ENCODE data around the gene TMEM213. TPM values are rescaled to one million over a fixed set of nuclear protein-coding genes. Genes with fewer than 3 reads are reported as not detected.

The TMEM213 gene
- total RNA-seq, 2 donors from 2014 or later: not detected

DNA sequence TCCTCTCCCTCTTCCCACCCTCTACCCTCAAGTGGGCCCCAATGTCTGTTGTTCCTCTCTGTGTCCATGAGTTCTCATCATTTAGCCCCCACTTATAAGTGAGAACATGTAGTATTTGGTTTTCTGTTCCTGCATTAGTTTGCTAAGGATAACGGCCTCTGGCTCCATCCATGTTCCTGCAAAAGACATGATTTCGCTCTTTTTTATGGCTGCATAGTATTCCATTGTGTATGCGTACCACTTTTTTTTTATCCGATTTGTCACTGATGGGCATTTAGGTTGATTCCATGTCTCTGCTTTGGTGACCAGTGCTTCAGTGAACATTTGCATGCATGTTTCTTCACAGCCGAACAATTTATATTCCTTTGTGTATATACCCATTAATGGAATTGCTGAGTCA lies 51.9 kb downstream of the TMEM213 start:
- DNase-seq (ENCODE audit: low spot score) (no peak), ATAC-seq (ENCODE audit: insufficient number of reproducible peaks, low FRiP score, low read depth) (no peak)
- Histone ChIP-seq H3K36me3 (no peaks in the 10 kb centered on the region), H3K9me3 (no peaks in the 10 kb centered on the region), H3K4me1 (ENCODE audit: control insufficient read depth in 1 of 2, low read depth in 2 of 2) (no peaks in the 10 kb centered on the region), H3K27me3 (replicated peaks; ENCODE audit: insufficient read depth) (no peaks in the 10 kb centered on the region), H3K4me3 (no peak overlapping the region), H3K27ac (no peak overlapping the region)
- TF ChIP-seq, protein P1, sequence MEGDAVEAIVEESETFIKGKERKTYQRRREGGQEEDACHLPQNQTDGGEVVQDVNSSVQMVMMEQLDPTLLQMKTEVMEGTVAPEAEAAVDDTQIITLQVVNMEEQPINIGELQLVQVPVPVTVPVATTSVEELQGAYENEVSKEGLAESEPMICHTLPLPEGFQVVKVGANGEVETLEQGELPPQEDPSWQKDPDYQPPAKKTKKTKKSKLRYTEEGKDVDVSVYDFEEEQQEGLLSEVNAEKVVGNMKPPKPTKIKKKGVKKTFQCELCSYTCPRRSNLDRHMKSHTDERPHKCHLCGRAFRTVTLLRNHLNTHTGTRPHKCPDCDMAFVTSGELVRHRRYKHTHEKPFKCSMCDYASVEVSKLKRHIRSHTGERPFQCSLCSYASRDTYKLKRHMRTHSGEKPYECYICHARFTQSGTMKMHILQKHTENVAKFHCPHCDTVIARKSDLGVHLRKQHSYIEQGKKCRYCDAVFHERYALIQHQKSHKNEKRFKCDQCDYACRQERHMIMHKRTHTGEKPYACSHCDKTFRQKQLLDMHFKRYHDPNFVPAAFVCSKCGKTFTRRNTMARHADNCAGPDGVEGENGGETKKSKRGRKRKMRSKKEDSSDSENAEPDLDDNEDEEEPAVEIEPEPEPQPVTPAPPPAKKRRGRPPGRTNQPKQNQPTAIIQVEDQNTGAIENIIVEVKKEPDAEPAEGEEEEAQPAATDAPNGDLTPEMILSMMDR (IDR thresholded peaks at IDR 0.05): no peak

DNA sequence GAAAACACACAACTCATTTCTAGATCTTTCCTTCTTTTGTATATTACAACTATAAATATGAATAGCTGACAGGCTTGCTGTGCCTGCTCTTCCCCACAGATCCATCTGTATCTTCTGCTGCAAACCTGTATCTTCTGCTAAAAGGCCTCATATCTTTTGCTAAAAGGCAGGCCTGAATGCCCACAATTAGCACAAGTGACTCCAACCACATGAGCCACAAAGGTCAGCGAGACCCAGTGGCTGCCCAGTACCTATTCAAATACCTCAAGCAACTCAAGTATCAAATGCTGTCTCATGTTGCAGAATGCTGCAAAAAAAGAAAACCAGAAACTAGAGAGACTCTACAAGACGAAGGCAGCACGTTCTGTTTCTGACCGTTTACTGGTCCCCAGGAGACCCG lies 54.7 kb downstream of the TMEM213 start:
- Histone ChIP-seq H3K4me1 (ENCODE audit: control insufficient read depth in 1 of 2, low read depth in 2 of 2) (no peaks in the 10 kb centered on the region), H3K27me3 (replicated peaks; ENCODE audit: insufficient read depth) (no peaks in the 10 kb centered on the region), H3K36me3 (no peaks in the 10 kb centered on the region), H3K27ac (no peak overlapping the region), H3K9me3 (no peaks in the 10 kb centered on the region), H3K4me3 (no peak overlapping the region)
- TF ChIP-seq, protein P1 (IDR thresholded peaks at IDR 0.05): no peak
- ATAC-seq (ENCODE audit: insufficient number of reproducible peaks, low FRiP score, low read depth) (no peak), DNase-seq (ENCODE audit: low spot score) (no peak)

DNA sequence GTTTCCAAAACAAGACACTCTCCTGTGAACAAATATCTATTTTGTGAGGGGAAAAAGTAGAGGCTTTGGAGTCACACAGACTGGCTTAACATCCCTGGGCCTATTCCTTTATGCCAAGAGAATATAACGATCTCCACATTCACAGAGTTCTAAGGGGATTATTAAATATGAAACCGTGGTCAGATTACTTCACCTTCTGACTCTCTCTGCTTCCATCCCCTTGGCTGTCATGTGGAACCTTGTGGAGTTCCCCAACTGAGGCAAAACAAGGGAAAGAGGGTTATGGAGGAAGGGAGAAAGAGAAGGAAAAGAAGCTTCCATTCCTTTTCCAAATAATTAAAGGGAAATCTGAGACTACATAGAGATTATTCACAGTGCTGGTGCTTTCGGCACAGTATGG lies 55.7 kb downstream of the TMEM213 start:
- no peaks in the 10 kb centered on the region for H3K4me1 ChIP-seq (ENCODE audit: control insufficient read depth in 1 of 2, low read depth in 2 of 2)
- H3K27ac ChIP-seq: no peak overlapping the region
- no peak overlapping the region for H3K4me3 ChIP-seq
- H3K9me3 ChIP-seq: peaks cover 5% of the 10 kb centered on the region
- H3K27me3 ChIP-seq (replicated peaks; ENCODE audit: insufficient read depth): no peaks in the 10 kb centered on the region
- ATAC-seq (ENCODE audit: insufficient number of reproducible peaks, low FRiP score, low read depth) (no peak), DNase-seq (ENCODE audit: low spot score) (no peak)
- no peaks in the 10 kb centered on the region for H3K36me3 ChIP-seq
- TF ChIP-seq, protein P1 (IDR thresholded peaks at IDR 0.05): no peak

DNA sequence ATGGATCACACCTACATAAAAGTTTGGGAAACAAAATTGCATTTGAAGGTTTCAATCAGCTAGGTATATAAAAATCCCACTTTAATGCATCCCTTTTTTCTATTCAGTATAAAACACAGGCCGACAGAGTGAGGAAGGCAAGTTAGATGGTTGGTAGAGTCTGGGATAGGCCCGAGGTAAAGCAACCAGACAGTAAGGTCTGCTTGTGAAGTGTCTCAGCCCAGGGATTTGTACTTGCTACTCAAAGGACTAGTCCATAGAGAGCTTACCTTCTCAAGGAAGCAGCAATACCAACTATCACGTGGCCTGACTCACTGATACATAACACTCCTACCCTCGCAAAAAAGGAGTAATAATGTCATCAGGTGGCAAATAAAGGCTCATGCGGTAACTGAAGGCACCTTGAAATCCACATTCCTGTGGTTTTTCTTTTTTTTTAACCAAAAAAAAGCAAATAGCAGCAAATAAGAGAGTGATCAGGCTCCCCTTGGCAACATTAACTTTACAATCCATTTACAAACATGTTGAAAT lies 56.4 kb downstream of the TMEM213 start:
- Histone ChIP-seq H3K4me3 (no peak overlapping the region), H3K36me3 (no peaks in the 10 kb centered on the region), H3K4me1 (ENCODE audit: control insufficient read depth in 1 of 2, low read depth in 2 of 2) (no peaks in the 10 kb centered on the region), H3K9me3 (peaks cover 5% of the 10 kb centered on the region), H3K27ac (no peak overlapping the region), H3K27me3 (replicated peaks; ENCODE audit: insufficient read depth) (no peaks in the 10 kb centered on the region)
- ATAC-seq (ENCODE audit: insufficient number of reproducible peaks, low FRiP score, low read depth) (no peak), DNase-seq (ENCODE audit: low spot score) (no peak)
- TF ChIP-seq, protein P1 (IDR thresholded peaks at IDR 0.05): no peak

DNA sequence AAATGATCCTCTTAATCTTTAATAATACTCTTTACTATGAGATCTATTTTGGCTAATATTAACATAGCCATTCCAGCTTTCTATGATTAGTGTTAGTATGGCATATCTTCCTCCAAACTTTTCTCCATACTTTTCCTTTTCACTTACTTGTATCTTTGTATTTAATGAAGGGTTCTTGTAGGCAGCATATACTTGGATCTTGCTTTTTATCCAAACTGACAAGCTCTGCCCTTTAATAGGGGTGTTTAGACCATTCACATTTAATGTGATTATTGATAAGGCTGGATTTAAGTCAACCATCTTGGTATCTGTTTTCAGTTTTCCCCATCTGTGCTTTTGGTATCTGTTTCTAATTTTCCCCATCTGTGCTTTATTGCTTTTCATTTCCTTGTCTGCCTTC lies 59.9 kb downstream of the TMEM213 start:
- H3K4me3 ChIP-seq: no peak overlapping the region
- H3K27ac ChIP-seq: no peak overlapping the region
- H3K27me3 ChIP-seq (replicated peaks; ENCODE audit: insufficient read depth): no peaks in the 10 kb centered on the region
- no peaks in the 10 kb centered on the region for H3K4me1 ChIP-seq (ENCODE audit: control insufficient read depth in 1 of 2, low read depth in 2 of 2)
- ATAC-seq (ENCODE audit: insufficient number of reproducible peaks, low FRiP score, low read depth) (no peak), DNase-seq (ENCODE audit: low spot score) (no peak)
- peaks cover 5% of the 10 kb centered on the region for H3K9me3 ChIP-seq
- TF ChIP-seq, protein P1 (IDR thresholded peaks at IDR 0.05): no peak
- no peaks in the 10 kb centered on the region for H3K36me3 ChIP-seq

Data from thoracic aorta (tissue), 2 donors.